ENCODE measurements around the gene PTCRA.
"Not testable (repeated sequence)": the region's sequence is repeated elsewhere in the genome, so short reads cannot be mapped to it uniquely, and the experiment has no call there.

GRCh38 chr6:42894041-42894828, 21.6 kb upstream of the PTCRA start:
- TF ChIP-seq CTCF, POLR2A (IDR thresholded peaks at IDR 0.05): not testable (repeated sequence)
